Measurements from ENCODE around the gene ITPR1. TPM values are rescaled to one million over a fixed set of nuclear protein-coding genes. Genes with fewer than 3 reads are reported as not detected.

Gene ITPR1
- total RNA-seq, 4 donors from 2014 or later, result 58.8 to 67.2 (median 63.1) TPM

GRCh38 chr3:4716706-4717362, 223.7 kb downstream of the ITPR1 start:
- no peak for TF ChIP-seq CTCF (IDR thresholded peaks at IDR 0.05; ENCODE audit: low read depth)

- no peak for TF ChIP-seq CTCF (IDR thresholded peaks at IDR 0.05; ENCODE audit: low read depth)
Observed at GRCh38 chr3:4717363-4717740, 224.2 kb downstream of the ITPR1 start.

- no peak for TF ChIP-seq CTCF (IDR thresholded peaks at IDR 0.05; ENCODE audit: low read depth)
Observed at GRCh38 chr3:4718179-4718736, 225.1 kb downstream of the ITPR1 start.

GRCh38 chr3:4719046-4719501, 225.9 kb downstream of the ITPR1 start:
- no peak for TF ChIP-seq CTCF (IDR thresholded peaks at IDR 0.05; ENCODE audit: low read depth)

GRCh38 chr3:4720316-4721075, 227.3 kb downstream of the ITPR1 start:
- TF ChIP-seq CTCF (IDR thresholded peaks at IDR 0.05; ENCODE audit: low read depth), result no peak

GRCh38 chr3:4721511-4721911, 228.4 kb downstream of the ITPR1 start:
- TF ChIP-seq CTCF (IDR thresholded peaks at IDR 0.05; ENCODE audit: low read depth), result no peak

- TF ChIP-seq CTCF (IDR thresholded peaks at IDR 0.05; ENCODE audit: low read depth), result no peak
Observed at GRCh38 chr3:4722103-4722502, 229.0 kb downstream of the ITPR1 start.

Data from subcutaneous adipose tissue (tissue), 4 donors.